Endodermal cell (in vitro differentiated cells): Measurements from ENCODE around the gene CES4A. TPM values are rescaled to one million over a fixed set of nuclear protein-coding genes. Genes with fewer than 3 reads are reported as not detected.

Experiments used
- DNase-seq: peaks from one replicate; pipeline ENCODE4 v3.0.0-alpha.2; 2017
- H3K27ac ChIP-seq: 2 replicates; pipeline ENCODE4 v1.5.1; 2013; ENCODE audit warnings: mild to moderate bottlenecking, low read depth, low read length, moderate library complexity
- H3K27me3 ChIP-seq: 2 replicates; pipeline ENCODE4 v1.6.1; 2013; ENCODE audit warnings: mild to moderate bottlenecking, low read length, moderate library complexity; ENCODE audit not compliant: insufficient read depth, control insufficient read depth, poor library complexity, severe bottlenecking
- H3K36me3 ChIP-seq: 2 replicates; pipeline ENCODE4 v1.7.0; 2013; ENCODE audit warnings: mild to moderate bottlenecking, low read length, moderate library complexity; ENCODE audit not compliant: control insufficient read depth, insufficient read depth
- H3K4me1 ChIP-seq: one replicate; pipeline ENCODE4 v1.7.0; 2013; ENCODE audit warnings: low read length; ENCODE audit not compliant: control insufficient read depth, insufficient read depth
- H3K4me3 ChIP-seq: 2 replicates; pipeline ENCODE4 v1.5.1; 2013; ENCODE audit warnings: mild to moderate bottlenecking, low read length, moderate library complexity
- H3K9ac ChIP-seq: 2 replicates; pipeline ENCODE4 v1.6.1; 2013; ENCODE audit warnings: mild to moderate bottlenecking, low read length, moderate library complexity; ENCODE audit not compliant: poor library complexity, severe bottlenecking; ENCODE audit errors: extremely low read depth
- H3K9me3 ChIP-seq: 2 replicates; pipeline ENCODE4 v1.6.1; 2013; ENCODE audit warnings: mild to moderate bottlenecking, low read length, moderate library complexity; ENCODE audit not compliant: control insufficient read depth
- H3K27ac Mint-ChIP-seq: 2 replicates; pipeline ENCODE4 v1.8.0; 2020; ENCODE audit warnings: mixed read lengths
- H3K27me3 Mint-ChIP-seq: 2 replicates; pipeline ENCODE4 v1.8.0; 2021; ENCODE audit warnings: mild to moderate bottlenecking, mixed read lengths; ENCODE audit not compliant: insufficient read depth
- H3K36me3 Mint-ChIP-seq: 2 replicates; pipeline ENCODE4 v1.8.0; 2020; ENCODE audit warnings: low read depth, mixed read lengths
- H3K4me1 Mint-ChIP-seq: 2 replicates; pipeline ENCODE4 v1.8.0; 2020; ENCODE audit warnings: mixed read lengths
- H3K4me3 Mint-ChIP-seq: 2 replicates; pipeline ENCODE4 v1.8.0; 2020; ENCODE audit warnings: mild to moderate bottlenecking, moderate library complexity, mixed read lengths
- H3K9me3 Mint-ChIP-seq: 2 replicates; pipeline ENCODE4 v1.8.0; 2020; ENCODE audit warnings: mild to moderate bottlenecking, mixed read lengths
- CTCF ChIP-seq: fragments of 200-600 bp; sonication (generic); conservative IDR thresholded peaks from 2 replicates; pipeline ENCODE4 v1.5.0; 2021; ENCODE audit warnings: antibody characterized with exemption, mild to moderate bottlenecking
- WGBS, 2 experiments: methylation state at CpG; one replicate each; pipeline versions ENCODE4 v1.1.5 to v1.1.7; 2013; ENCODE audit warnings: missing lambda C conversion rate in 2 of 2, mixed read lengths in 1 of 2; ENCODE audit not compliant: insufficient coverage in 1 of 2, insufficient read length in 1 of 2; 5-methylcytosine and 5-hydroxymethylcytosine counted together
- total RNA-seq, 2 donors: library from RNA; stranded (reverse); fragmentation: NEBNext Ultra II Directional in 1 of 2; extraction: Animal tissue kit (Norgen Biotek cat#: 25700) in 1 of 2; gene quantifications; 2 replicates in 1 of 2; 3 replicates in 1 of 2; pipeline ENCODE4 v1.2.1, GENCODE V29; 2021

CES4A gene
- total RNA-seq, 2 donors from 2014 or later, result 3.0 to 3.8 TPM

- Histone ChIP-seq H3K4me3 (no peak overlapping the region), H3K36me3 (no peaks in the 10 kb centered on the region), H3K27ac (no peak overlapping the region), H3K27me3 (no peaks in the 10 kb centered on the region), H3K9ac (no peak overlapping the region), H3K9me3 (no peaks in the 10 kb centered on the region), H3K4me1 (no peaks in the 10 kb centered on the region)
- H3K27me3 Mint-ChIP-seq, result peaks cover 4% of the 10 kb centered on the region
- H3K4me1 Mint-ChIP-seq, result no peaks in the 10 kb centered on the region
- WGBS, 2 experiments, result 93 to 97% methylated on average over 11 to 14 of the region's 14 CpGs
- no peak for TF ChIP-seq CTCF
- no peak for DNase-seq
- no peak overlapping the region for H3K4me3 Mint-ChIP-seq
- no peak overlapping the region for H3K27ac Mint-ChIP-seq
- no peaks in the 10 kb centered on the region for H3K36me3 Mint-ChIP-seq
- H3K9me3 Mint-ChIP-seq, result peaks cover 9% of the 10 kb centered on the region
These were observed 13.0 kb upstream of the CES4A start for GRCh38 chr16:66975302-66975893.

- H3K4me1 ChIP-seq, result no peaks in the 10 kb centered on the region
- WGBS, 2 experiments, result 82 to 86% methylated on average over 9 to 13 of the region's 13 CpGs
- no peak overlapping the region for H3K27ac ChIP-seq
- no peaks in the 10 kb centered on the region for H3K4me1 Mint-ChIP-seq
- peaks cover 6% of the 10 kb centered on the region for H3K27me3 ChIP-seq
- no peak overlapping the region for H3K4me3 ChIP-seq
- no peaks in the 10 kb centered on the region for H3K9me3 ChIP-seq
- H3K27me3 Mint-ChIP-seq, result peaks cover 6% of the 10 kb centered on the region
- no peaks in the 10 kb centered on the region for H3K36me3 ChIP-seq
- no peaks in the 10 kb centered on the region for H3K36me3 Mint-ChIP-seq
- H3K9me3 Mint-ChIP-seq, result peaks cover 9% of the 10 kb centered on the region
- no peak overlapping the region for H3K9ac ChIP-seq
- H3K4me3 Mint-ChIP-seq, result no peak overlapping the region
- DNase-seq, result no peak
- no peak for TF ChIP-seq CTCF
- H3K27ac Mint-ChIP-seq, result no peak overlapping the region
These were observed 11.6 kb upstream of the CES4A start for GRCh38 chr16:66976746-66977145.

GRCh38 chr16:66977341-66978113 lies 10.9 kb upstream of the CES4A start:
- Histone ChIP-seq H3K4me3 (no peak overlapping the region), H3K27me3 (peaks cover 6% of the 10 kb centered on the region), H3K27ac (no peak overlapping the region), H3K36me3 (no peaks in the 10 kb centered on the region), H3K9me3 (no peaks in the 10 kb centered on the region), H3K9ac (no peak overlapping the region), H3K4me1 (no peaks in the 10 kb centered on the region)
- no peaks in the 10 kb centered on the region for H3K36me3 Mint-ChIP-seq
- no peaks in the 10 kb centered on the region for H3K4me1 Mint-ChIP-seq
- no peak overlapping the region for H3K27ac Mint-ChIP-seq
- WGBS, 2 experiments, result 40 to 47% methylated on average over 7 to 15 of the region's 15 CpGs
- no peak overlapping the region for H3K4me3 Mint-ChIP-seq
- DNase-seq, result peak; percentile 97
- H3K27me3 Mint-ChIP-seq, result peaks cover 6% of the 10 kb centered on the region
- peak; percentile 97 for TF ChIP-seq CTCF
- H3K9me3 Mint-ChIP-seq, result peaks cover 9% of the 10 kb centered on the region
